ENCODE results near the gene SRI. TPM values are rescaled to one million over a fixed set of nuclear protein-coding genes. Genes with fewer than 3 reads are reported as not detected.

The SRI gene
- total RNA-seq, 1 experiment from 2014 or later = 269 TPM

DNA sequence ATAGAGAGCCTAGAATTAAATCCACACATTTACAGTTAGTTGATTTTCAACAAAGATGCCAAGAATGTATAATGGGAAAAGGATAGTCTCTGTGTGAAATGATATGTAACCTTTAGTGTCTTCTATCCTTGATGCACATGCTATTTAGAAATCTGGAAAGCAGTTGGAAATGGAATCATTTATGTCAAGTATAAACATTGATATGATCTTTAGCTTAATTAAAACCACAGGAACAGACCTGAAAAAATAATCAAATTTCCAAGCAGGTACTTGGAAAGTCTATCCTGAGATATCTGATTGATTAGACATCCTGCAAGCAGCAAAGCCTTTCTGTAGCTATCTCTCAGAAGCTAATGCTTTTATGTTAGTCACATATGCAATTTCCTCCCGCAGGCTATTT is 24.4 kb upstream of the SRI start:
- Histone ChIP-seq H3K36me3 (ENCODE audit: low read depth) (no peaks in the 10 kb centered on the region; the same call in 1 of the 2 replicates), H3K9me2 (ENCODE audit: insufficient read depth) (no peaks in the 10 kb centered on the region), H3K27ac (no peak overlapping the region), H3K9me3 (ENCODE audit: insufficient read depth, low read depth) (peaks cover 12% of the 10 kb centered on the region; the same call in 1 of the 2 replicates), H3K4me3 (no peak overlapping the region), H4K20me1 (ENCODE audit: insufficient read depth) (no peaks in the 10 kb centered on the region), H2AFZ (no peak overlapping the region), H3F3A (ENCODE audit: insufficient read depth, low read depth) (peaks cover 5% of the 10 kb centered on the region; the same call in 1 of the 2 replicates), H3K4me2 (no peak overlapping the region), H3K79me2 (ENCODE audit: low read depth) (no peaks in the 10 kb centered on the region), H3K4me1 (replicated peaks; ENCODE audit: insufficient read depth) (peaks cover 9% of the 10 kb centered on the region; the same call in 1 of the 2 replicates), H3K27me3 (ENCODE audit: insufficient read depth, low read depth) (no peaks in the 10 kb centered on the region)
- no peak for TF ChIP-seq EZH2 (IDR thresholded peaks at IDR 0.05; ENCODE audit: low read depth)
- TF ChIP-seq, protein P1, sequence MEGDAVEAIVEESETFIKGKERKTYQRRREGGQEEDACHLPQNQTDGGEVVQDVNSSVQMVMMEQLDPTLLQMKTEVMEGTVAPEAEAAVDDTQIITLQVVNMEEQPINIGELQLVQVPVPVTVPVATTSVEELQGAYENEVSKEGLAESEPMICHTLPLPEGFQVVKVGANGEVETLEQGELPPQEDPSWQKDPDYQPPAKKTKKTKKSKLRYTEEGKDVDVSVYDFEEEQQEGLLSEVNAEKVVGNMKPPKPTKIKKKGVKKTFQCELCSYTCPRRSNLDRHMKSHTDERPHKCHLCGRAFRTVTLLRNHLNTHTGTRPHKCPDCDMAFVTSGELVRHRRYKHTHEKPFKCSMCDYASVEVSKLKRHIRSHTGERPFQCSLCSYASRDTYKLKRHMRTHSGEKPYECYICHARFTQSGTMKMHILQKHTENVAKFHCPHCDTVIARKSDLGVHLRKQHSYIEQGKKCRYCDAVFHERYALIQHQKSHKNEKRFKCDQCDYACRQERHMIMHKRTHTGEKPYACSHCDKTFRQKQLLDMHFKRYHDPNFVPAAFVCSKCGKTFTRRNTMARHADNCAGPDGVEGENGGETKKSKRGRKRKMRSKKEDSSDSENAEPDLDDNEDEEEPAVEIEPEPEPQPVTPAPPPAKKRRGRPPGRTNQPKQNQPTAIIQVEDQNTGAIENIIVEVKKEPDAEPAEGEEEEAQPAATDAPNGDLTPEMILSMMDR (conservative IDR thresholded peaks at IDR 0.05) = no peak
- intact Hi-C loops (cut with micrococcal nuclease; ENCODE audit: unreplicated experiment) = loop anchor here (5.0 to 10.0 kb wide), 4 partner anchors 183 to 1901 kb away; no protein-coding TSS in a partner anchor
- ChIA-PET POLR2A (ENCODE audit: unreplicated experiment) (interaction anchor here (0.5 kb wide), 1 partner anchor 32 kb away, joined by 6 read pairs; no protein-coding TSS in a partner anchor), CTCF (interaction anchor here (1.4 to 2.1 kb wide), 5 partner anchors 11 to 1379 kb away, joined by 8 to 52 read pairs (median 14); no protein-coding TSS in a partner anchor)
- no peak for DNase-seq
- BruUV-seq (replicated peaks) = no TSS peak

DNA sequence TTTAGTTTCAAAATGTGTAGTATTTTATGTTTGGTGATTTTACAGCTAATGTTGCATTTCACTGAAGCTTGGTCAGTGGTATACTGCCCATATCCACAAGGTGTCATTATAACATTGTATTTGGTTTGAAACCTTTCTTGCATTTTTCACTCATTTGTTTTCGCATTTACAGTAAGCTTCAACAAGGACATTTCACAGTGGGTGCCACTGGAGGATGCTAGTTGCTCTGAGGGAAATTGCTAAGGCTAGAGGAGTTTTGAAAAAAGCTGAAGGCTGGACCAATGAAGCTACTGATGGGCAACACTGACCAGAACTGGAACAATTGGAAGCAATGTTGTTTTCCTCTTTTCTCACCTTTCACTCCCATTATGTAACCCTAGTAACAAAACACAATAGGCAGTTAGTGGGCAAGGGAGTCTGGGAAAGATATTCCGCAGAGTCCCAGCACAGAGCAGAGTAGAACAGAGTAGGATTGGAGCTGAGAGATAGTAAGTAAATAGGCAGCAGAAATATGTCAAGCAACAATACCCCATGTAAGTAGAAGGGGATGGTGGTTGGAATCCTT is 23.6 kb upstream of the SRI start:
- TF ChIP-seq, protein P1 (conservative IDR thresholded peaks at IDR 0.05) = peak; percentile 91
- TF ChIP-seq EZH2 (IDR thresholded peaks at IDR 0.05; ENCODE audit: low read depth) = no peak
- peaks cover 5% of the 10 kb centered on the region; the same call in 1 of the 2 replicates for H3F3A ChIP-seq (ENCODE audit: insufficient read depth, low read depth)
- H4K20me1 ChIP-seq (ENCODE audit: insufficient read depth) = no peaks in the 10 kb centered on the region
- POLR2A ChIA-PET (ENCODE audit: unreplicated experiment) = interaction anchor here (0.5 to 0.9 kb wide), 5 partner anchors 11 to 58 kb away, joined by 6 to 11 read pairs (median 9); no protein-coding TSS in a partner anchor
- no peaks in the 10 kb centered on the region for H3K36me3 ChIP-seq (ENCODE audit: low read depth)
- H2AFZ ChIP-seq = no peak overlapping the region
- H3K4me2 ChIP-seq = no peak overlapping the region
- no peaks in the 10 kb centered on the region for H3K27me3 ChIP-seq (ENCODE audit: insufficient read depth, low read depth)
- H3K27ac ChIP-seq = no peak overlapping the region
- H3K79me2 ChIP-seq (ENCODE audit: low read depth) = no peaks in the 10 kb centered on the region
- no peaks in the 10 kb centered on the region for H3K9me2 ChIP-seq (ENCODE audit: insufficient read depth)
- H3K4me3 ChIP-seq = no peak overlapping the region
- H3K9me3 ChIP-seq (ENCODE audit: insufficient read depth, low read depth) = peaks cover 8% of the 10 kb centered on the region; the same call in 1 of the 2 replicates
- BruUV-seq (replicated peaks) = no TSS peak
- H3K4me1 ChIP-seq (replicated peaks; ENCODE audit: insufficient read depth) = peaks cover 9% of the 10 kb centered on the region; the same call in 1 of the 2 replicates
- CTCF ChIA-PET = interaction anchor here (0.6 to 2.1 kb wide), 18 partner anchors 12 to 1527 kb away, joined by 3 to 52 read pairs (median 5); partner anchors contain the start of genes SRI and STEAP4
- DNase-seq = peak; percentile 63 to 82
- intact Hi-C loops (cut with micrococcal nuclease; ENCODE audit: unreplicated experiment) = loop anchor here (1.0 to 10.0 kb wide), 10 partner anchors 46 to 1901 kb away; no protein-coding TSS in a partner anchor

DNA sequence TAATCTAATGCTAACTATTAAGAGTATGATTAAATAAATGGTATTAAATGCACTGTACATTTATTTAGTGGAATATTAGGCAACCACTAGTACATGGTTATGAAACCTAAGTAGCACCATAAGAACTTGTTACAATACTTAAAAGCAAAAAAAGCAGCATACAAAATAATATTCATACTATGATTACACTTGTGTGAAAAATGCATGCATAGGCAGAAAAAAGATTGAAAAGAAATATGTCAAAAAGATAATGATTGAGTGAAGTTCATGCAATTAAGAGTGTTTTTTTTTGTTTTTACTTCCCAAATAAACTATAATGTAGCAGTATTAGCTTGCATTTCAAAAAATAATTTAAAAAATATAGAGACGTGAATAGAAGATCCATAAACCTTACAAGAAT is 20.0 kb upstream of the SRI start:
- Histone ChIP-seq H3K4me3 (no peak overlapping the region), H3K36me3 (ENCODE audit: low read depth) (no peaks in the 10 kb centered on the region), H3K27me3 (ENCODE audit: insufficient read depth, low read depth) (no peaks in the 10 kb centered on the region), H3K79me2 (ENCODE audit: low read depth) (no peaks in the 10 kb centered on the region), H3K9me3 (ENCODE audit: insufficient read depth, low read depth) (no peaks in the 10 kb centered on the region), H3K4me1 (replicated peaks; ENCODE audit: insufficient read depth) (peaks cover 9% of the 10 kb centered on the region), H3K4me2 (no peak overlapping the region), H2AFZ (no peak overlapping the region), H4K20me1 (ENCODE audit: insufficient read depth) (no peaks in the 10 kb centered on the region), H3F3A (ENCODE audit: insufficient read depth, low read depth) (peaks cover 5% of the 10 kb centered on the region; the same call in 1 of the 2 replicates), H3K27ac (no peak overlapping the region), H3K9me2 (ENCODE audit: insufficient read depth) (no peaks in the 10 kb centered on the region)
- ChIA-PET POLR2A (ENCODE audit: unreplicated experiment) (no interaction called here), CTCF (no interaction called here)
- no TSS peak for BruUV-seq (replicated peaks)
- TF ChIP-seq, protein P1 (conservative IDR thresholded peaks at IDR 0.05) = no peak
- TF ChIP-seq EZH2 (IDR thresholded peaks at IDR 0.05; ENCODE audit: low read depth) = no peak
- DNase-seq = no peak
- intact Hi-C loops (cut with micrococcal nuclease; ENCODE audit: unreplicated experiment) = loop anchor here (5.0 to 10.0 kb wide), 4 partner anchors 187 to 1905 kb away; no protein-coding TSS in a partner anchor

All from PC-9 (cell line).